Activated CD4-positive, CD25-positive, alpha-beta regulatory T cell treated with anti-CD3 and anti-CD28 coated beads, Interleukin-2, amount 50 U/mL, for 16 hours (primary cell): Measurements from ENCODE around the gene B3GAT1.

Experiments used
- DNase-seq: peaks from one replicate; pipeline ENCODE4 v3.0.0-alpha.2; 2020; ENCODE audit warnings: low read depth, low spot score

The B3GAT1 gene

GRCh38 chr11:134334796-134335571 is 77.1 kb downstream of the B3GAT1 start:
- no peak for DNase-seq

- no peak for DNase-seq
Measured at GRCh38 chr11:134333946-134334345, 78.1 kb downstream of the B3GAT1 start.

GRCh38 chr11:134333312-134333711 is 78.7 kb downstream of the B3GAT1 start:
- no peak for DNase-seq

- no peak for DNase-seq
Measured at GRCh38 chr11:134332782-134333181, 79.3 kb downstream of the B3GAT1 start.

- no peak for DNase-seq
Measured at GRCh38 chr11:134332189-134332631, 79.8 kb downstream of the B3GAT1 start.

GRCh38 chr11:134331354-134332188 is 80.5 kb downstream of the B3GAT1 start, which contains the start of gene GLB1L2:
Gene GLB1L2, plus strand, starts transcription at chr11:134331988. Its CDS starts 74 bp downstream, at chr11:134332062.
- DNase-seq: peak; percentile 56

- no peak for DNase-seq
Measured at GRCh38 chr11:134330611-134331353, 81.3 kb downstream of the B3GAT1 start.
